GM12892 (cell line): ENCODE data around the gene NOVA2.

Source experiments
- DNase-seq: peaks from one replicate; pipeline ENCODE4 v3.0.0; 2011; ENCODE audit not compliant: insufficient read length
- FAIRE-seq: peaks from 2 replicates; lab custom pipeline; 2011; peaks lifted over from hg19 to GRCh38; lab: Jason Lieb, UNC
- POLR2A ChIP-seq: IDR thresholded peaks from 2 replicates; pipeline ENCODE4 v1.6.1; 2011; ENCODE audit warnings: low read depth, low read length, control low read depth
- POLR2AphosphoS5 ChIP-seq: IDR thresholded peaks from 2 replicates; pipeline ENCODE4 v1.6.1; 2011; ENCODE audit warnings: low read depth, low read length, control low read depth
- TAF1 ChIP-seq: IDR thresholded peaks from 2 replicates; pipeline ENCODE4 v1.6.1; 2011; ENCODE audit warnings: low read depth, mild to moderate bottlenecking, control low read depth, low read length, borderline replicate concordance

The NOVA2 gene

DNA sequence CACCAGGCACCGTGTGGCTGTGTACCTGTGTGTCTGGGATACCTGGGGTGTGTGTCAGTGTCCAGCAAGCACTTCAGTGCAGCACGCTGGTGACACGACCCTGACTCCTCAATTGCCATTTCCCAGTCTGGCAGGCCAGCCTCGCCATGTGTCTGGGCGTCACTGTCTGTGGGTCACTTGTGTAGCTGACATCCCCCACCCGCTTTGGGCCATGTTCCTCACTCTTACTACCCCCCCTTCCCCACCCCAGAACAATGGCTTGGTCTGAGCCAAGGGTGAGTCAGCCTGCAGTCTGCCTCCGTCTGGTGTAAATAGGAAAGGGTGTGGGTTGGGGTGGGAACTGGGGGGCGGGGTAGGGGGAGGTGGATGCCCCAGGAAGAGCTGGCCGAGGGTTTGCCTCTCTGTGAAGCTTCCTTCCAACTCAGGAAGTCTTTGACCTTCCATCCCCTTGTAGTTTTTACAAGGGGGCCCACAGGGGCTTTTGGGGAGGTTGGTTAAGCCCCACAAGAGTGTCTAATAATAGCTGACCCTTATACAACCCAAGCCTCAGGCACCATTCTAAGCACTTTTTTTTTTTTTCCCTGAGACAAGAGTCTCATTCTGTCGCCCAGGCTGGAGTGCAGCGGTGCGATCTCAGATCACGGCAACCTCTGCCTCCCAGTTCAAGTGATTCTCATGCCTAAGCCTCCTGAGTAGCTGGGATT, 17.6 kb downstream of the NOVA2 start:
- DNase-seq (no peak), FAIRE-seq (no peak)
- TF ChIP-seq POLR2A = no peak

DNA sequence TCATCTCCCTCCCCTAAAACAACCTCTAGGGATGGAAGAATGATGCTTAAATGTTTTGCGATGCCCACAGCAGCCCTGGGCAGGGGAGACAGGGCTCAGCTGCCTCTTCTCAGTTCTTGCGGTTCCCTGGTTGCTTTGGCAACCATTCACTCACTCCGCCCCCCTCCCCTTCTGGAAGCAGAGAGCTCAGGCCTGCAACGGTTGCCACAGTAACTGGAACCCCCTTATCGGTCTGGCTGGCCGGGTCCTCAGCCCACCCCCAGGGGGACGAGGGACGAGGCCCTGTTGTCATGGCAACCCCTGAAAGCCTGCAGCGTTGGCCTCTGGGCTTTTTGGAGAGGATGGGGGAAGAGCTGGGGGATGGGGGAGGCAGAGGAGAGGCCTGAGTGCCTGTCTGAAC, 19.5 kb downstream of the NOVA2 start:
- FAIRE-seq = no peak
- TF ChIP-seq POLR2AphosphoS5 (no peak), TAF1 (no peak), POLR2A (no peak)
- DNase-seq = no peak

DNA sequence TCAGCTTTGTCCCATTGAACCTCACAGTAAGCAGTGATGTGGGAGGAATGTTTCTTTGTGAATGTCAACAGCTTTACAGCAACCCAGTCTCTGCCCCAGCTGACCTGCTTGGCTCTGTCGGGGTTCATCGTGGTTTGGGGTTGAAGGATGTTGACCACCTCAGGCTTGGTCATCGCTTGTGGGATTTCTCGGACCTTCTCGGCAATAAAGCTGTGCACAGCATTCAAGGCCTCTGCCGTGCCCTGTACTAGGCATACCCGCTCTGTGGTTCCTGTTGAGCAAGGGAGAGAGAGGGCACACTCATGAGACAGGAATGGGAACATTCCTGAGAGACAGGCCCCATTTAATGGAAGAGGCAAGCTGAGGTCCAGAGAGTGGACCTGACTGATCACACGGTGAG, 20.0 kb downstream of the NOVA2 start:
- no peak for TF ChIP-seq POLR2AphosphoS5
- TF ChIP-seq TAF1 = no peak
- no peak for TF ChIP-seq POLR2A
- FAIRE-seq (no peak), DNase-seq (no peak)

DNA sequence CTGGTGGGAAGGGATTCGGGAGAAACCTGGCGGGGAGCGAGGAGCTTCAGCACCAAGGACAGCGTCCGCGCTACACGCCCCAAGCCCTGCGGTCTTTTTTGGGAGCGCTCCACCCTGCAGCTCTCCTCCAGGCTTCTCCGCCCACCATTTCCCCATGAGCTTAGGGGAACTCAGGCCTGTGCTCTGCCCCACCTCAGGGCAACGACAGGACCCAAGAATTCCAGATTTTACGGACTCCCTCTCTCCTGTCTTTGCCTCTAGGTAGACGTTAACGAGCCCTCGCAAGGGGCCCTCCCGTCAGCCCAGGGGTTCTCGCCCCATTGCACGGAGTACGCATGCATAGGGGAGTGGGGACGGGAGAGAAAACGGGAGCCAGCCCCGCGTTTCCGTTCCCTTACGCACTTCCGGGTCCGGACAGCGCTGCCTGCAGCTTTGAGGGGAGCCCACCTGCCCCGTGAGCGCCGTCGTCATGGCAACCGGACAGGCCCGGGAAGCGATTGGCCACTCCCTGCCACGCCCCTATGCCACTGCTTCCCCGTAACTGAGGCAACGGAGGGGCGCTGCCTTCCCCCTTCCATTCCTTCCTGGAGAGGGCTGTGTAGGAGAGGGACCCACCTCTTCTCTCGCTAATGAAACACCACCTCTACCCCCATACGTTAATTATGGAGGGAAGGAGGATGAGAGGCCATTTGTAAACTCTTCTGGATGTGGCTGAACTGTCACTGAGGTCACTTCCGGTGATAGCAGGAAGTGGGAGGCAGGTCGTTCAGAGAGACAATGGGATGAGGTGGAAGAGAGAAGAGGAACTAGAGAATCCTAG, 20.8 kb downstream of the NOVA2 start:
- no peak for TF ChIP-seq TAF1
- no peak for TF ChIP-seq POLR2A
- no peak for TF ChIP-seq POLR2AphosphoS5
- DNase-seq = no peak
- no peak for FAIRE-seq

DNA sequence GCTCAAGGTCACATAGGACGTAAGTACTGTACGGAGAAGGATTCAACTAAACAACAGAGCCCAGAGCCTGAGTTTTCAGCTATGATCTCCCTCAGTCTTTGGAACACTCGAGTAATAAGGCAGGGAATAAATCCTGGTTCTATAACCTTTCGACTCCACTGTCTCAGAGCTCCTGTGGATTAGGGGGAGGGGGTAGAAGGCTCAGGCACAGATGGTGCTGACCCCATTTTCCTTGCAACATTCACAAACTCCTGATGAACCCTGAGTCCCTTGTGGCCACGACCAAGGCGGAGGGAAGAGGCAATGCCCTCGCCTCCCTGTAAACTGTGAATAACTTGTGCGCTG, 21.4 kb downstream of the NOVA2 start:
- DNase-seq (no peak), FAIRE-seq (no peak)
- TF ChIP-seq POLR2AphosphoS5 = no peak
- TF ChIP-seq TAF1 = no peak
- TF ChIP-seq POLR2A = no peak

DNA sequence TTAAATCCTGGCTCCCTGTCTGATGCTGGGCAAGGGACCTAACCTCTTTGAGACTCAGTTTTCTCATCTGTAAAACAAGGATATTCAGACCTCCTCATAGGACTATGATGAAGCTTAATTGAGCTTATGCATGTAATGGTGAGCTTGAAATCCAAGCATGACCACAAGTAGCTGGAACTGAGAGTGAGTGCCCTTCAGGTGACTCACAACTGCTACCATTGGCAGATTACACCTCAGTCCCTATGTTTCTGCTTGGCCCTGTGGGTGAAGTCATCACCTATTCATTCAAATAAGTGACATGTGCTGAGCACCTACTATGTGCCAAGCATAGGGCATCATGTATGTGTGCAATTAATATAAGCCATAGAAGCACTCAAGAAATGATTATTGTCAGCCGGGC, 25.7 kb downstream of the NOVA2 start:
- FAIRE-seq (no peak), DNase-seq (no peak)
- TF ChIP-seq POLR2A = no peak
- no peak for TF ChIP-seq TAF1
- TF ChIP-seq POLR2AphosphoS5 = no peak

DNA sequence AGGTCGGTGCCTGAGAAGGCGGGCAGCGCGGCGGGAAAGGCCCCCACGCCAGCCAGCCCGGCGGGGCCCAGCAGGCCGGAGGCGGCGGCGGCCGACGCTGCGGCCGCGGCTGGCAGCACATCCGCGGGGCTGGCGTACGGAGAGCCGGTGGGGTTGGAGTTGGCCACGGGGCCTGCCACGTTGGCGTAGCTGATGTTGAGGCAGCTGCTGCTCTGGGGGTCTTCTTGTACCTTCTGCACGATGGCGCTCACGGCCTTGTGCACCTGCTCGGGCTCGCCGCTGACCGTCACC, 33.2 kb downstream of the NOVA2 start:
- TF ChIP-seq TAF1 (no peak), POLR2A (no peak), POLR2AphosphoS5 (no peak)
- FAIRE-seq = no peak

DNA sequence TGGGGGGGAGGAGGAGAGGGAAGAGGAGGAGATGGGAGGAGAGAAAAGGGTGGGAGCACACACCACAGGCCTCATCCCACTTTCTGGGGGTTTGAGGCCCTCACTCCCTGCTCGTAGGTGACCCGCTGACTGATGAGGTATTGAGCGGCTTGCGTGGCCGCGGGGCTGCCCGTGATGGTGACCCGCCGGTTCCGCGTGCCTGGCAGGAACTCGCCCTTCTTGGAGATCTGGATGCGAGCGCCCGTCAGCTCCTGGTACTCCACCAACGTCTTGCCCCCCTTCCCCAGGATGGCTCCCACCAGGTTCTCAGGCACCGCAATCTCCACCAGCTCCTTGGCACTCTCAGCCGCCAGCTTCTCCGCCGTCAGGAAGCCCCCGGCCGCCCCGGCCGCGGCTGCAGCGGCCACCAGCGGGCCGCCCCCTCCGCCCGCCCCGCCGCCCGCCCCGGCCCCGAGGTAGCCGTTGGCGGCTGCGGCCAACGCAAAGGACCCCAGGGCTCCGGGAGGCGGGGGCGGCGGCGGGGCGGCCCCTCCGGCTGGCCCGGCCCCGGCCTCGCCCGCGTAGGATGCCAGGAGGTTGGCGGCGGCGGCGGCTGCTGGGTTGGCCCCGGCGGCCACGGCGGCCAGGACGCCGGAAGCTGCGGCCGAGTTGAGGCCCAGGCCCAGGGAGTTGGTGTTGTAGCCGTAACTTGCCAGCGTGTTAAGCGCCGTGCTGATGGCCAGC, 33.7 kb downstream of the NOVA2 start:
- TF ChIP-seq POLR2AphosphoS5 (no peak), TAF1 (no peak), POLR2A (no peak)
- no peak for DNase-seq
- no peak for FAIRE-seq

More for the DNA sequence above, 33.2 kb downstream of the NOVA2 start:
- DNase-seq = no peak

DNA sequence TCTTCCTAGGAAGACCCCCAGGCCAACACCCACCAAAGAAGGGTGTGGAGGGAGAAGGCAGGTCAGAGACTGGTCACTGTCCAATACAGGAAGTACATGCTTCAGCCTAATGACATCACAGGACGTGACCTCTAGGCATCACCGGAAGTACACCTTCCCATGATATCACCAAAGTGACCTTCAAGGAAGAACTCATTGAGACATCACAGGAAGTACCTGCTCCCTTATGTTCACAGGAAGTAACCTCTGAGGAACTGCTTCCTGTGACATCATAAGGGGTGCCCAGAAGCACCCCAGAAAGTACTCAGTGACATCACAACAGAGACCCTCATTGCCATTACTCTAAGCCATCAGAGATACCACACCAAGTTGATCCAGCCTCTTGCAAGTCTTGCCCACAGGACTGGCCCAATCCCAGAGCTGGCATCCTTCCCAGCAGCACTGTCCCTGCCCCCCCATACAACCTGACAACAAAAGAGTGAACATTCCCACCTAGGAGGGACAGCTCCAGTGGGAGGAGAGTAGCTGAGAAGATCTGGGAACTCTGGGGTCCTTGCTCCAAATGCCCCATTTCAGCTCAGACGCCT, 34.8 kb downstream of the NOVA2 start:
- TF ChIP-seq POLR2A (no peak), POLR2AphosphoS5 (no peak), TAF1 (no peak)
- FAIRE-seq (no peak), DNase-seq (no peak)

DNA sequence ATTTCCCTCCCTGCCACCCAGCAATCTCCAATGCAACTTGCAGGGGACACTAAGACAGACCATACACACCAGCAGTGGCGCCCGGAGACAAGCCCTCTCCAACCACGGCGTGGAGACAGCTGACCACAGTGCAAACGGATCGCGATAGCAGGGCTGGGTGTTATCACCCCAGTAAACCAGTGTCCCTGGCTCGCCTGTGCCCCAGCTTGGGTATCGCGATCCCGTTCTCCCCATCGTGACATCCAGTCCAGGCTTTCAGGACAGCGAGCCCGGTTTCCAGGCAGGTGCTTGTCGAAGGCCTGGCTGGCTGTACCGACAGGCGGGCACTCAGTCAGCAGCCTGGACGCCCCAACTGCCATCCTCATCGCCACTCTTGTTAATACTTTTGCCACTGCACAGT, 38.4 kb downstream of the NOVA2 start:
- FAIRE-seq = no peak
- TF ChIP-seq POLR2A (no peak), TAF1 (no peak), POLR2AphosphoS5 (no peak)
- no peak for DNase-seq

DNA sequence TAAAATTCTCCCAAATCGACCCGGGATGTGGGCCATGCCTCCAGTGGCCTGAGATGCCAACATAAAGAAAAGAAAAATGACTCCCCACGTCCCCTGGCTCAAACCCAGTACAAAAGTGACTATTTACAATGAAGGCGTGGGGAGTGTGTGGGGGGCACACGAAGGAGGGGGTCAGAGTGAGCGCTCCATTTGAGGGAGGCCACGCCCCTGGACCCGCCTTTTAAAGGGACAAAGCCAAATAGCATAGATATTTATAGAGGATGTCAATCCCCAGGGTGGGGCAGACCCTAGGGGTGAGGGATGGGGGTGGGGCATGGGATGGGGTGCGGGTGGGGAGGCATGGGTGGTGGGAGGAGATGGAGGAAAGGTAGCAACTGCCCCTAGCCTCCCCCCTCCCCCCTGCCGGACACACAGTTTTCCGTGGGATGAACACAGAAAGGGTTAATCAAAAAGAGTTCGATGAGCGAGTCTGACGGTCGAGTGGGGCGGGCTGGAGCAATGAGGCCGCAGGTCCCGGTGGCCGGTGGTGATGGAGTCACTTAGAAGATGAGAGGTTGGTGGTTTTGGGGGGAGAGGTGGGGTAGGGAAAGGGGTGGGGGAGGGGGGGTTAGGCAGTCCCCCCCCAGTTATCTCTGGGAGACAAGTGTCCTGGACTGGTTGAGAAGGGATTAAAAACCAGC, 39.0 kb downstream of the NOVA2 start:
- no peak for TF ChIP-seq TAF1
- no peak for TF ChIP-seq POLR2AphosphoS5
- no peak for TF ChIP-seq POLR2A
- FAIRE-seq (no peak), DNase-seq (no peak)
